ENCODE measurements around the gene FKBP7. TPM values are rescaled to one million over a fixed set of nuclear protein-coding genes. Genes with fewer than 3 reads are reported as not detected.

The FKBP7 gene
- total RNA-seq, 1 experiment from 2014 or later, result 4.8 TPM

GRCh38 chr2:178415979-178416378 is 62.4 kb downstream of the FKBP7 start:
- Histone ChIP-seq H3K23ac (ENCODE audit: insufficient read length, low read depth, low read length) (no peak overlapping the region), H3K4me2 (ENCODE audit: insufficient read depth, insufficient read length, low read length) (no peak overlapping the region), H3K23me2 (ENCODE audit: insufficient read length, low read depth, low read length, poor library complexity, severe bottlenecking) (peaks cover 3% of the 10 kb centered on the region), H2BK120ac (ENCODE audit: low read depth, low read length, poor library complexity, severe bottlenecking) (no peak overlapping the region), H2BK15ac (ENCODE audit: low read depth, low read length) (no peak overlapping the region), H3K79me1 (ENCODE audit: insufficient read depth, low read depth, low read length, poor library complexity, severe bottlenecking) (no peaks in the 10 kb centered on the region), H2BK5ac (ENCODE audit: insufficient read length, low read length) (no peak overlapping the region), H2AFZ (ENCODE audit: low read length) (no peak overlapping the region), H3K18ac (ENCODE audit: insufficient read length, low read depth, low read length) (no peak overlapping the region), H4K91ac (ENCODE audit: insufficient read length, low read depth, low read length) (no peak overlapping the region), H3K27me3 (ENCODE audit: insufficient read depth, low read length) (no peaks in the 10 kb centered on the region), H3K27ac (ENCODE audit: insufficient read length, low read depth, low read length) (no peak overlapping the region), H4K8ac (replicated peaks; ENCODE audit: insufficient read length, low read depth, low read length) (no peak overlapping the region), H3K9ac (ENCODE audit: extremely low read depth, insufficient read length, low read length) (no peak overlapping the region), H2BK20ac (ENCODE audit: low read depth, low read length, poor library complexity, severe bottlenecking) (no peak overlapping the region), H3K79me2 (ENCODE audit: insufficient read depth, low read length) (no peaks in the 10 kb centered on the region), H3K4me1 (ENCODE audit: insufficient read depth, low read length) (no peaks in the 10 kb centered on the region), H3K56ac (ENCODE audit: insufficient read length, low read depth, low read length) (no peak overlapping the region), H4K5ac (ENCODE audit: insufficient read length, low read depth, low read length) (no peak overlapping the region), H3K14ac (ENCODE audit: insufficient read depth, low read length) (no peak overlapping the region), H2BK12ac (ENCODE audit: insufficient read length, low read depth, low read length) (no peak overlapping the region), H3T11ph (ENCODE audit: low read length) (no peak overlapping the region), H3K9me3 (ENCODE audit: control insufficient read depth, low read depth, low read length) (no peaks in the 10 kb centered on the region), H3K4ac (ENCODE audit: low read depth, low read length) (no peak overlapping the region), H2AK5ac (ENCODE audit: insufficient read length, low read length) (no peak overlapping the region), H4K20me1 (ENCODE audit: control insufficient read depth, insufficient read depth, insufficient read length) (no peaks in the 10 kb centered on the region)
- peaks cover 10 to 16% of the 10 kb centered on the region in 2 experiments for H3K4me1 Mint-ChIP-seq
- no peaks in the 10 kb centered on the region for H3K36me3 Mint-ChIP-seq (ENCODE audit: insufficient read depth in 1 of 3, low read depth in 3 of 3)
- no peaks in the 10 kb centered on the region for H3K27me3 Mint-ChIP-seq (ENCODE audit: low read depth)
- H3K4me3 Mint-ChIP-seq, result no peak overlapping the region
- H3K9me3 Mint-ChIP-seq, result no peaks in the 10 kb centered on the region
- no peak overlapping the region for H3K27ac Mint-ChIP-seq
- no peak for DNase-seq
- no peak for TF ChIP-seq CTCF (conservative IDR thresholded peaks at IDR 0.05)
